Activated T-cell treated with anti-CD3 and anti-CD28 coated beads, Interleukin-2, amount 50 U/mL, for 72 hours (primary cell): Measurements from ENCODE around the gene TRIOBP. TPM values are rescaled to one million over a fixed set of nuclear protein-coding genes. Genes with fewer than 3 reads are reported as not detected.
A peak's percentile ranks its signal among the peaks of the same experiment; 100 is the strongest.
"Not testable (repeated sequence)": the region's sequence is repeated elsewhere in the genome, so short reads cannot be mapped to it uniquely, and the experiment has no call there.

ENCODE experiments used
- ATAC-seq, 2 donors: fragments of 150-1000 bp; cut with Tn5 transposase; replicated peaks in 1 of 2; 2 replicates each; pipeline ENCODE4 v1.10.0; 2021; ENCODE audit warnings: moderate library complexity in 2 of 2, mild to moderate bottlenecking in 1 of 2
- DNase-seq, 2 donors: peaks; one replicate each; pipeline ENCODE4 v3.0.0; 2021 to 2022; ENCODE audit warnings: mixed read lengths in 1 of 2
- H3K27ac Mint-ChIP-seq: one replicate; pipeline ENCODE4 v1.8.0; 2022; ENCODE audit warnings: mild to moderate bottlenecking, moderate library complexity, mixed read lengths
- H3K27me3 Mint-ChIP-seq: one replicate; pipeline ENCODE4 v1.8.0; 2022; ENCODE audit warnings: low read depth, mixed read lengths
- H3K36me3 Mint-ChIP-seq, 2 donors: one replicate each; pipeline ENCODE4 v1.8.0; 2022; ENCODE audit warnings: mixed read lengths in 2 of 2, mild to moderate bottlenecking in 1 of 2; ENCODE audit not compliant: insufficient read depth in 2 of 2
- H3K4me1 Mint-ChIP-seq: one replicate; pipeline ENCODE4 v1.8.0; 2022; ENCODE audit warnings: low read depth, mixed read lengths
- H3K4me3 Mint-ChIP-seq, 2 donors: one replicate each; pipeline ENCODE4 v1.8.0; 2022; ENCODE audit warnings: mild to moderate bottlenecking in 2 of 2, mixed read lengths in 2 of 2, moderate library complexity in 2 of 2
- H3K9me3 Mint-ChIP-seq, 2 donors: one replicate each; pipeline ENCODE4 v1.8.0; 2022; ENCODE audit warnings: mixed read lengths in 2 of 2
- total RNA-seq, 2 donors: library from RNA; stranded (reverse); gene quantifications; one replicate each; pipeline ENCODE4 v1.2.3, GENCODE V29; 2022

TRIOBP gene
- total RNA-seq, 2 donors from 2014 or later, result 25.4 to 28.6 TPM

GRCh38 chr22:37775785-37776638 lies 79.2 kb downstream of the TRIOBP start:
- no peaks in the 10 kb centered on the region for H3K9me3 Mint-ChIP-seq
- H3K27me3 Mint-ChIP-seq, result no peaks in the 10 kb centered on the region
- H3K4me1 Mint-ChIP-seq, result no peaks in the 10 kb centered on the region
- ATAC-seq, result peak in 1 of 2 donors; percentile 53
- no peak overlapping the region for H3K27ac Mint-ChIP-seq
- DNase-seq, result no peak
- no peak overlapping the region for H3K4me3 Mint-ChIP-seq
- H3K36me3 Mint-ChIP-seq, result peaks cover 0 to 3% of the 10 kb centered on the region in 2 donors

DNA sequence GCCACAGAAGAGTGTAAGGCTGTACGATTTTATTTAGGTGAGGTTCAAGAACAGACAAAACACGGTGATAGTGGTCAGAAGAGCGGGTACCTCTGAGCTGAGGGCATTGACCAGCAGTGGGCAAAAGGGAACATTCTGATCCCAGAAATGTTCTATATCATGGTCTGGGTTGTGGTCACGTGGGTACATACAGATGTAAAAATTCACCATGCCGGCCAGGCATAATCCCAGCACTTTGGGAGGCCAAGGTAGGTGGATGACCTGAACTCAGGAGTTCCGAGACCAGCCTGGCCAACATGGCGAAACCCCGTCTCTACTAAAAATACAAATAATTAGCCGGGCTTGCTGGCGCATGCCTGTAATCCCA lies 79.8 kb downstream of the TRIOBP start:
- H3K4me3 Mint-ChIP-seq, result no peak overlapping the region
- H3K4me1 Mint-ChIP-seq, result no peaks in the 10 kb centered on the region
- H3K36me3 Mint-ChIP-seq, result peaks cover 0 to 3% of the 10 kb centered on the region in 2 donors
- H3K27me3 Mint-ChIP-seq, result no peaks in the 10 kb centered on the region
- no peak overlapping the region for H3K27ac Mint-ChIP-seq
- H3K9me3 Mint-ChIP-seq, result no peaks in the 10 kb centered on the region
- ATAC-seq (no peak), DNase-seq (no peak)

GRCh38 chr22:37777122-37777687 lies 80.4 kb downstream of the TRIOBP start:
- H3K36me3 Mint-ChIP-seq, result peaks cover 0 to 3% of the 10 kb centered on the region in 2 donors
- no peaks in the 10 kb centered on the region for H3K9me3 Mint-ChIP-seq
- no peak for ATAC-seq
- H3K4me1 Mint-ChIP-seq, result no peaks in the 10 kb centered on the region
- H3K4me3 Mint-ChIP-seq, result no peak overlapping the region
- no peaks in the 10 kb centered on the region for H3K27me3 Mint-ChIP-seq
- DNase-seq, result no peak
- H3K27ac Mint-ChIP-seq, result no peak overlapping the region

- Mint-ChIP-seq H3K4me3 (no peak overlapping the region), H3K36me3 (peaks cover 0 to 1% of the 10 kb centered on the region in 2 donors), H3K27ac (no peak overlapping the region), H3K9me3 (no peaks in the 10 kb centered on the region), H3K4me1 (no peaks in the 10 kb centered on the region), H3K27me3 (no peaks in the 10 kb centered on the region)
- no peak for DNase-seq
- ATAC-seq, result no peak
Measured at GRCh38 chr22:37778370-37779009, 81.6 kb downstream of the TRIOBP start.

- H3K36me3 Mint-ChIP-seq, result no peaks in the 10 kb centered on the region
- no peak for DNase-seq
- H3K4me1 Mint-ChIP-seq, result no peaks in the 10 kb centered on the region
- no peak overlapping the region for H3K4me3 Mint-ChIP-seq
- H3K9me3 Mint-ChIP-seq, result no peaks in the 10 kb centered on the region
- no peaks in the 10 kb centered on the region for H3K27me3 Mint-ChIP-seq
- peak in 1 of 2 donors; percentile 8 for ATAC-seq
- no peak overlapping the region for H3K27ac Mint-ChIP-seq
Measured at GRCh38 chr22:37781434-37782059, 84.7 kb downstream of the TRIOBP start.

- DNase-seq, result no peak
- no peaks in the 10 kb centered on the region for H3K27me3 Mint-ChIP-seq
- no peaks in the 10 kb centered on the region for H3K4me1 Mint-ChIP-seq
- no peaks in the 10 kb centered on the region for H3K36me3 Mint-ChIP-seq
- H3K9me3 Mint-ChIP-seq, result no peaks in the 10 kb centered on the region
- ATAC-seq, result no peak
- H3K27ac Mint-ChIP-seq, result no peak overlapping the region
- no peak overlapping the region for H3K4me3 Mint-ChIP-seq
Measured at GRCh38 chr22:37782340-37783168, 85.7 kb downstream of the TRIOBP start.

- ATAC-seq (peak in 1 of 2 donors; percentile 30), DNase-seq (no peak)
- Mint-ChIP-seq H3K36me3 (no peaks in the 10 kb centered on the region), H3K9me3 (no peaks in the 10 kb centered on the region), H3K27me3 (no peaks in the 10 kb centered on the region), H3K27ac (no peak overlapping the region), H3K4me3 (no peak overlapping the region), H3K4me1 (no peaks in the 10 kb centered on the region)
Measured at GRCh38 chr22:37784829-37785495, 88.1 kb downstream of the TRIOBP start.

- no peak overlapping the region for H3K4me3 Mint-ChIP-seq
- no peak for ATAC-seq
Measured at GRCh38 chr22:37790234-37790633, 93.4 kb downstream of the TRIOBP start.

GRCh38 chr22:37792494-37792893 lies 95.6 kb downstream of the TRIOBP start:
- no peaks in the 10 kb centered on the region for H3K4me1 Mint-ChIP-seq
- DNase-seq, result no peak
- ATAC-seq, result no peak
- no peak overlapping the region for H3K27ac Mint-ChIP-seq
- no peaks in the 10 kb centered on the region for H3K27me3 Mint-ChIP-seq
- H3K4me3 Mint-ChIP-seq, result no peak overlapping the region
- H3K36me3 Mint-ChIP-seq, result no peaks in the 10 kb centered on the region
- H3K9me3 Mint-ChIP-seq, result no peaks in the 10 kb centered on the region

More at GRCh38 chr22:37790234-37790633, 93.4 kb downstream of the TRIOBP start:
- Mint-ChIP-seq H3K4me1 (no peaks in the 10 kb centered on the region), H3K36me3 (no peaks in the 10 kb centered on the region), H3K27ac (no peak overlapping the region), H3K9me3 (no peaks in the 10 kb centered on the region), H3K27me3 (no peaks in the 10 kb centered on the region)
- no peak for DNase-seq

DNA sequence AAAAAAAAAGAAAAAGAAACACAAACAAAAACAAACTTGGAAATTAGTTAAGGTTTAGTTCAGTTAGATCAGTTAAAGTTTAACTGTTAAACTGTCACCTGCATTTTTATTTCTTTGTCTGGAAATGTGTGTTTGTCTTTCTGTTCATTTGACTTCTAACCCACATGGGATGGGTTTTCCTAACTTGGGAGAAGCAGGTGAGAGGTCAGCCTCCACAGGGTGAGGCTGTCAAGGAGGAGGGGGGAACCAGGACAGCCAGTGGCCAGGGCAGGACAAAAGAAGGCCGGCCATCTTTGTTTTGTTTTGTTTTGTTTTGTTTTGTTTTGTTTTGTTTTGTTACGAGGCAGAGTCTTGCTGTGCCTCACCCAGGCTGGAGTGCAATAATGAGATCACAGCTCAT lies 97.5 kb downstream of the TRIOBP start:
- ATAC-seq (no peak), DNase-seq (no peak)
- Mint-ChIP-seq H3K27me3 (no peaks in the 10 kb centered on the region), H3K4me1 (no peaks in the 10 kb centered on the region), H3K27ac (no peak overlapping the region), H3K9me3 (no peaks in the 10 kb centered on the region), H3K36me3 (no peaks in the 10 kb centered on the region), H3K4me3 (no peak overlapping the region)

- no peak for ATAC-seq
- no peak for DNase-seq
- Mint-ChIP-seq H3K4me1 (no peaks in the 10 kb centered on the region), H3K4me3 (no peak overlapping the region), H3K9me3 (no peaks in the 10 kb centered on the region), H3K27ac (no peak overlapping the region), H3K36me3 (no peaks in the 10 kb centered on the region), H3K27me3 (no peaks in the 10 kb centered on the region)
Measured at GRCh38 chr22:37796079-37796478, 99.2 kb downstream of the TRIOBP start.

DNA sequence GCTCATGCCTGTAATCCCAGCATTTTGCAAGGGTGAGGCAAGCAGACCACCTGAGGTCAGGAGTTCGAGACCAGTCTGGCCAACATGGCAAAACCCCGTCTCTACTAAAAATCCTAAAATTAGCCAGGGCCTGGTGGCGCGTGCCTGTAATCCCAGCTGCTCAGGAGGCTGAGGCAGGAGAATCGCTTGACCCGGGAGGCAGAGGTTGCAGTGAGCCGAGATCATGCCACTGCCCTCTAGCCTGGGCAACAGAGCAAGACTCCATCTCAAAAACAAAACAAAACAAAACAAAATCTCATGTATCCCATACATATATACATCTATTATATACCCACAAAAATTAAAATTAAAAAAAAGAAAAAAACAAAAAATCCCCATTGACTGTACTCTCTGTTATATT lies 100.4 kb downstream of the TRIOBP start:
- H3K36me3 Mint-ChIP-seq, result not testable (repeated sequence)

More for the DNA sequence above, 100.4 kb downstream of the TRIOBP start:
- H3K4me3 Mint-ChIP-seq, H3K27me3 Mint-ChIP-seq, H3K27ac Mint-ChIP-seq, H3K9me3 Mint-ChIP-seq, H3K4me1 Mint-ChIP-seq, DNase-seq, ATAC-seq: not testable (repeated sequence)
